GM19025 (cell line): ENCODE measurements around the gene SYT2.
"Not testable (repeated sequence)": the region's sequence is repeated elsewhere in the genome, so short reads cannot be mapped to it uniquely, and the experiment has no call there.

Experiments
- ATAC-seq: cut with Tn5 transposase; IDR thresholded peaks from one replicate; pipeline ENCODE4 v1.9.1; 2021; ENCODE audit warnings: mild to moderate bottlenecking, low read depth, moderate library complexity; ENCODE audit not compliant: unreplicated experiment

The SYT2 gene

DNA sequence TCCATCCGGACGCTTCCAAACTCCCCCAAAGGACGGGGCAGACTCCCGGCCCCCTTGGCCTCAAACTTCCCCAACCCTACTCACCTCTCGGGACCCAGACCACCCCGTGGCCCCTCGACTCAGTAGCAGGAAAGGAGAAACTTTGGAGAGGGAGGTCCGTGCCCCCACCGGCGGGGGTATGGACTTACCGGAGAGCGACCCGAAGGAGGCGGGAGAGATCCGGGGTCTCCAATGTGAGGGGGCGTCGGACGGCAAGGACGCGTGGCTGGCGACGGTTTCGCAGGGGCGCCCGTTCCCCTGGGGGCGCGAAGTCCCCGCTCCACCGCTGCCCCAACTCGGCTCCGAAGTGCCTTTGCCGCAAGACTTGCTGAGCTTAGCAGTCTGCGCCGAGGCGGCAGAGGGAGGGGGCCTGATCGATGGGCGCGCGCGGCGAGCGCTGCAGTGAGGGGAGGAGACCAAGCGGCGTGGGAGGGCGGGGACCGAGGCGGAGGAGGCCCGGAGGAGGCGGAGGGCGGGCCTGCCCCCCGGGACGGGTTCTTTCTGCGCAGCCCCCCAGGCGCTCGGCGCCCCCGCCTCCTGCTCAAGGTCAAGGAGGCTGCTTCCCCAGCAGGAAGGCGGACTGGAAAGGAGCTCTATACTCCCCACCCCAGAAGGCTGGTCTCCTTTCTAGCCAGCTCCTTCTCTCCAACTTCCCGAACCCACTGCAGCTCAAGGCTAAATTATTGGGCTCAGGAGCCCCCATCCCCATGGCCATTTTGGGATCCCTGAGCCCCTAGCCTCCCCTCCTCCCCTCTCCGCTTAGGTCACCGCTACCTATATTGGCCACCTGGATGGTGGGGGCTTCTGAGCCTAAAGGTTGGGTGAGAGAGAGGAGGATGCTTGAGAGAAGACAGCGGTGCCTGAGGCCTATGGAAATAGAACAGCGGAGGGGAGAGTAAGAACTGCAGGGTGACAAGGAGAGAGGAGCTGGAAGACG, at the start of gene SYT2:
SYT2 (minus strand) TSS at position 385 of the 976 bp plus-strand sequence. CDS start 104,682 bp downstream, outside the sequence.
- ATAC-seq, result no peak

DNA sequence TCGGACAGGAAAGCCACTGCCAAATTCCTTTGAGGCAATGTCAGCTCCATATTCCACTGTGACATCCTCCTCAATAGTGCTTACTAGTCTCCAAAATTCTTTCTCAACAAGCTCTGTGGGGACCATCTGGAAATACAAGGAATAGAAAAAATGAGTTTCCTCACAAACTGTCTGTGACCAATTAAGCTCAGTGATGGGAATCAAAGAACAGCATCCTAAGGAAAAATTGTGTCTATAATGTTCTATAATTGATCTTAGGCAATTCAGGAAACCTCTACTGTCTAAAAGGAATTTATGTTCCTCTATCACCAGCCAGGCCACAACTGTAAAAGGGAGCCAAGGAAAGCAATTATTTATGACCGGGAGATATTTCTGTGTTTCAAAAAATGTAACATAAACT, 46.1 kb upstream of the SYT2 start:
- ATAC-seq, result no peak

- no peak for ATAC-seq
Observed at GRCh38 chr1:202754293-202754692, 44.0 kb upstream of the SYT2 start.

- ATAC-seq, result no peak
Observed at GRCh38 chr1:202752774-202753173, 42.5 kb upstream of the SYT2 start.

DNA sequence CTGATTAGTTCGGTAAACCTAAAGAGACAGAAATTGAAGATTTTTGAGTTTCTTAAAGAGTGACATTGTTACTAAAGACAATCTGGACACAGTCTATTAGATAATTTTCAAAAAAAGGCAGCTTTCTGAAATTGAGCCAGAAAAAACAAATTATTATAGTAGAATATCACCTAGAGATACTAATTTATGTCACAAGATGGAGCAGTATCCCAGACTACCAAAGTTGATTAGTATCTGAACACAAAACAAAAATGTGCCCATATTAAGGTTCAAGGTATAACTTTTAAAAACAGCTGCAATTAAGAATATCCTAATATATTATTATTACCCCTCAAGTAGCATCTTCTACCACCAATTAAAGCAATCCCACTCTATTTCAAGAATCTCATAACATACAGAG, 40.5 kb upstream of the SYT2 start:
- no peak for ATAC-seq

GRCh38 chr1:202750024-202750423, 39.8 kb upstream of the SYT2 start:
- ATAC-seq, result no peak

GRCh38 chr1:202745323-202745888, 35.2 kb upstream of the SYT2 start:
- no peak for ATAC-seq

GRCh38 chr1:202744770-202745169, 34.5 kb upstream of the SYT2 start:
- ATAC-seq, result not testable (repeated sequence)

- ATAC-seq, result no peak
Observed at GRCh38 chr1:202742496-202742895, 32.2 kb upstream of the SYT2 start.

GRCh38 chr1:202733251-202733650, 23.0 kb upstream of the SYT2 start:
- no peak for ATAC-seq

DNA sequence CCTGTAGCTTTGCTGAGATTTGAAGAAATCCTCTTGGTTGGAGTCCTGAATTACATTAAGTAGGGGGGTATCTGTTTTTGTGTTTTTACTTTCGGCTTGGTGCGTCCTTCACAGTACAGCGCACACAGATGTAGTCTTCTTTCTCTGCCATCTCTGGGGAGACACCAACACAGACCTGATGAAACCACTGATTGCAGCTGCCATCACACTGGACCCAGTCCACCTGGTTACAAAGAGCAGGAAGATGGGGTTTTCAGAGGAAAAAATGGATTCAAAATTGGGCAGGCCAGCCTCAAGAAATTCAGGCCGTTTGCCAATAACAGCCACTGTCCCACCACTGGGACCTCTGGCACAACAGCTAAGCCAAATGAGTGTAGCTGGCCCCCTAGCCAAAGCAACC, 18.7 kb upstream of the SYT2 start:
- no peak for ATAC-seq

DNA sequence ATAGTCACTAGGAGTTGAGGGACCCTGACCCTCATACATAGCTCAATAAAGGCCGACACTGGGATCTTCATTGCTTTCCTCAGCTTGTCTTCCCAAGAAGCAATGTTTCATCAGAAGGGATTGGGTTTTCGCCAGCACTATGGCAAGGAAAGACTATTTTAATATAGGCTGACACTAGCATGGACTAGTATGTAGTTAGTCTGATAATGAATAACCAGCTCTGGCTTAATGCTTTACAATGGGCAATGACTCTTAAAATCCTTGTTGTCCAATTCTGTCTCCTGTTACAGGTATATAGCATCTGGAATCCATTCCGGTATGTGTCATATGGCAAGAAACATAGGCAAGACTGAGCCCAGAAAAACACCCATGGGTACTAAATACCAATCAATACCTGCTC, 15.3 kb upstream of the SYT2 start:
- no peak for ATAC-seq

DNA sequence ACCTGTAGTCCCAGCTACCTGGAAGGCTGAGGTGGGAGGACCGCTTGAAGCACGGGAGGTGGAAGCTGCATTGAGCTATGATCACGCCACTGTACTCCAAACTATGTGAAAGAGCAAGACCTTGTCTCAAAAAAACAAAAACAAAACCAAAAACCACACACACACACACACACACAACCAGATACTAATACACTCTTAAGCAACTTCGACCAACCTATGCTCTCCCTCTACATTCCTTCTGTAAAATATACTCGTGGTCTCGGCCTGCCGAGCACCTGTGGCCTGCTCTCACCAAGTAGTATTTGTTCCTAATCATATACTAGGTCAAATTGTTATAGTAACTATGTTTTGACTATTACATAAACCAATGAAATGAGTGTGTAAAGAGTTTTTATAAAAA, 13.5 kb upstream of the SYT2 start:
- no peak for ATAC-seq

GRCh38 chr1:202723046-202723445, 12.8 kb upstream of the SYT2 start:
- ATAC-seq, result not testable (repeated sequence)

GRCh38 chr1:202716654-202717053, 6.4 kb upstream of the SYT2 start:
- ATAC-seq, result no peak

DNA sequence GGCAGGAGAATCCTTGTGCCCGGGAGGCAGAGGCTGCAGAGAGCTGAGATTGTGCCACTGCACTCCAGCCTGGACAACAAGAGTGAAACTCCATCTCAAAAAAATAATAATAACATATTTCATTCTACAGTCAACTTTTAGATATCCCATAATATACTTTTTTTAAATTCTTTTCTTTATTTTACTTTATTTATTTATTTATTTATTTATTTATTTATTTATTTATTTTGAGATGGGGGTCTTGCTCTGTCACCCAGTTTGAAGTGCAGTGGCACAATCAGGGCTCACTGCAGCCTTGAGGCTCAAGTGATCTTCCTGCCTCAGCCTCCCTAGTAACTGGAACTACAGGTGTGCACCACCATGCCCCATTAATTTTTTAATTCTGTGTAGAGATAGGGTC, 3.9 kb upstream of the SYT2 start:
- ATAC-seq, result not testable (repeated sequence)

- ATAC-seq, result no peak
Observed at GRCh38 chr1:202713110-202713509, 2.9 kb upstream of the SYT2 start.

- ATAC-seq, result no peak
Observed at GRCh38 chr1:202711949-202712635, 1.8 kb upstream of the SYT2 start.

DNA sequence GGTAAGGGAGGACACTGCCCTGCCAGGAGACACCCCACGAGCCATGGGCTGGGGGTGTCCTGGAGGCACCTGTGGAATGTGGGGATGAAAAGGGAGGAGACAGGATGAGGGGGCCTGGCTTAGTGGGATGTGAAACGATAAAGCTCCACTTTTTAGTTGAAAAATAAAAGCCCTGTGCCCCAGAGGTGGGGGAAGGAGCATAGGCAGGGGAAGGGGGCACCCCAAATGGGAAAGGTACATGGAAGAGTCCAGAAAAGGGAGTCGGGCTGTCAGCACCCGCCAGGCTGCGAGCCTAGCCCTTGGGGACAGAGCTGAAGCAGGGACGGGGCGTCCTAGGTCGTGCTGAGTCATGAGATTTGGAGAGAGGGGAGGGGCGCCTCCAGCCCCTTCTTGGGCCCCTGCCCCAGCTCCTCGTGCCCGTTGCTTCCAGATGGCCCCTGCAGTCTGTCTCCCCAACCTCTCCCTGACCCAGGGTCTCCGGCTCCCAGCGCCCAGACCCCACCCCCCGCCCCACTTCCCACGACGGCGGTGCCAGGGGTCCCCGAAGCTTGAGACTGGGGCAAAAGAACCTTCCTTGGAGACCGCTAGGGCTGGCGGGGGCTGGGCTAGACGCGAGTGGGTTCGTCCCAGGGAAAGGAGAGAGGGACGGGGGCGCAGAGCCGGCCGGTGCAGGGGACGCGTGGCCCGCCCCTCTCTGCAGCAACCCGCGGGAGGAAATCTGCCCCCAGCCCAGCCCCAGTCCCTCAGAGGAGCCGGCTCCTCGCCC, 795 bp downstream of the SYT2 start:
- no peak for ATAC-seq

- no peak for ATAC-seq
Observed at GRCh38 chr1:202708456-202709275, 1.6 kb downstream of the SYT2 start.
